HFFc6 (cell line): ENCODE data around the gene NR3C2. TPM values are rescaled to one million over a fixed set of nuclear protein-coding genes. Genes with fewer than 3 reads are reported as not detected.

Source experiments
- DNase-seq: peaks from one replicate; pipeline ENCODE4 v3.0.0-alpha.2; 2018
- H3K27ac Mint-ChIP-seq: 2 replicates; pipeline ENCODE4 v1.8.0; 2020; ENCODE audit warnings: mild to moderate bottlenecking, mixed read lengths
- H3K27me3 Mint-ChIP-seq: 2 replicates; pipeline ENCODE4 v1.8.0; 2021; ENCODE audit warnings: mild to moderate bottlenecking, moderate library complexity, mixed read lengths; ENCODE audit not compliant: insufficient read depth
- H3K36me3 Mint-ChIP-seq: 2 replicates; pipeline ENCODE4 v1.8.0; 2021; ENCODE audit warnings: low read depth, mixed read lengths
- H3K4me1 Mint-ChIP-seq: 2 replicates; pipeline ENCODE4 v1.8.0; 2020; ENCODE audit warnings: low read depth, mixed read lengths
- H3K4me3 Mint-ChIP-seq: 2 replicates; pipeline ENCODE4 v1.8.0; 2020; ENCODE audit warnings: mild to moderate bottlenecking, moderate library complexity, mixed read lengths
- H3K9me3 Mint-ChIP-seq: 2 replicates; pipeline ENCODE4 v1.8.0; 2020; ENCODE audit warnings: mild to moderate bottlenecking, mixed read lengths
- CTCF ChIP-seq: fragments of 200-600 bp; sonication (generic); IDR thresholded peaks from 2 replicates; pipeline ENCODE4 v1.5.0; 2021; ENCODE audit warnings: antibody characterized with exemption, mild to moderate bottlenecking
- total RNA-seq, 6 experiments: library from RNA; stranded (reverse); fragmentation: NEBNext Ultra II Directional; extraction: Animal tissue kit (Norgen Biotek cat#: 25700); gene quantifications; 2 replicates in 1 of 6; 3 replicates in 5 of 6; pipeline ENCODE4 v1.2.3, GENCODE V29; 2021

NR3C2 gene
- total RNA-seq, 6 experiments from 2014 or later = 0.07 to 0.26 (median 0.11) TPM

DNA sequence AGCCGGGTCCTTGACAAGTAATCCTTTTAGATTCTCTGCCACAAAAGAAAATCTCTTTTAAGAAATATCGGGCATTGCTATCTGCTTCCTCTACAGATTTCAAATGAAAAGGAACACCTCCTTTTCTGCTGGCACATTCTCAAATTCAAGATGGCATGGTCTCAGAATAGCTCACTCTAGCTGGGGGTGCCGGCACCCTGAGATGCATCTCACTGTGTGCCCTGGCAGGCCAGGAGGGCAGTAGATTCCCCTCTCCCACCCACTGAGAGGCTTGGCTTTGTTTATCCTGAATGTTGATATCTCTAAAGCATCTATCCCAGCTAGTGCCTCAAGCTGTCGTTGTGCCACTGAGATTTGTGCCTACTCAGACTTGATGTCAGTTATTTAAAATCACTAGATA lies 390.8 kb downstream of the NR3C2 start:
- H3K36me3 Mint-ChIP-seq = peaks cover 15% of the 10 kb centered on the region
- peaks cover 2% of the 10 kb centered on the region for H3K27me3 Mint-ChIP-seq
- no peaks in the 10 kb centered on the region for H3K9me3 Mint-ChIP-seq
- DNase-seq = no peak
- H3K27ac Mint-ChIP-seq = no peak overlapping the region
- TF ChIP-seq CTCF = no peak
- H3K4me1 Mint-ChIP-seq = peaks cover 10% of the 10 kb centered on the region
- H3K4me3 Mint-ChIP-seq = no peak overlapping the region

GRCh38 chr4:148048598-148048997 lies 393.6 kb downstream of the NR3C2 start:
- Mint-ChIP-seq H3K36me3 (peaks cover 15% of the 10 kb centered on the region), H3K4me1 (peaks cover 5% of the 10 kb centered on the region; the same call in 1 of the 2 replicates), H3K9me3 (no peaks in the 10 kb centered on the region), H3K27ac (no peak overlapping the region), H3K4me3 (no peak overlapping the region), H3K27me3 (peaks cover 2% of the 10 kb centered on the region)
- DNase-seq = no peak
- no peak for TF ChIP-seq CTCF

DNA sequence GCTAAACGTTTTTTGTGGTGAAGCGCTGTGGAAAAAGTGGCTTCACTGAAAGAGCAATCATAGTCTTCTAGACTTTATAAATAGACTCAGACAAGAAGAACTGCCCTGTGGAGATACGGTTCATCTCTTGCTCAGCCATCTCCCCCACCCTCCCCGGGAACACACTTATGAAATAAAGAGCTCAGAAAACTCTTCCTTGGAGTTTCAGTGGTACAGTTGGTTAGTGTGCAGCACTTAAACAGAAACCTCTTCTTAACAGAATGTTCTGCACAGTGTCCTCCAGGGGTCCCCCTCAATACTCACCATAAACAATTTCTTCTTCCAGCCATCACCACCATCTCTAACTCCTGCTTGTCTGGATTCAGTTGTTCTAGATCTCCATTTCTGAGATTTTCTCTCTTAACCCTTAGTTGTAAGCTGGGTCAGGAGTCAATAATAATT lies 397.3 kb downstream of the NR3C2 start:
- H3K27me3 Mint-ChIP-seq = peaks cover 2% of the 10 kb centered on the region; the same call in 1 of the 2 replicates
- no peaks in the 10 kb centered on the region for H3K4me1 Mint-ChIP-seq
- H3K27ac Mint-ChIP-seq = no peak overlapping the region
- peaks cover 15% of the 10 kb centered on the region for H3K36me3 Mint-ChIP-seq
- H3K9me3 Mint-ChIP-seq = no peaks in the 10 kb centered on the region
- no peak overlapping the region for H3K4me3 Mint-ChIP-seq
- TF ChIP-seq CTCF = peak; percentile 31
- no peak for DNase-seq

- H3K4me3 Mint-ChIP-seq = no peak overlapping the region
- peaks cover 15% of the 10 kb centered on the region for H3K36me3 Mint-ChIP-seq
Measured at GRCh38 chr4:148044089-148044911, 397.9 kb downstream of the NR3C2 start.

GRCh38 chr4:148041606-148042329 lies 400.4 kb downstream of the NR3C2 start:
- Mint-ChIP-seq H3K27ac (no peak overlapping the region), H3K27me3 (no peaks in the 10 kb centered on the region), H3K4me3 (no peak overlapping the region), H3K36me3 (no peaks in the 10 kb centered on the region), H3K4me1 (peaks cover 8% of the 10 kb centered on the region), H3K9me3 (no peaks in the 10 kb centered on the region)
- no peak for DNase-seq
- no peak for TF ChIP-seq CTCF

More at GRCh38 chr4:148044089-148044911, 397.9 kb downstream of the NR3C2 start:
- no peak for DNase-seq
- Mint-ChIP-seq H3K4me1 (no peaks in the 10 kb centered on the region), H3K9me3 (no peaks in the 10 kb centered on the region), H3K27me3 (no peaks in the 10 kb centered on the region), H3K27ac (no peak overlapping the region)
- no peak for TF ChIP-seq CTCF
